ENCODE data around the gene REPS1.

The REPS1 gene

DNA sequence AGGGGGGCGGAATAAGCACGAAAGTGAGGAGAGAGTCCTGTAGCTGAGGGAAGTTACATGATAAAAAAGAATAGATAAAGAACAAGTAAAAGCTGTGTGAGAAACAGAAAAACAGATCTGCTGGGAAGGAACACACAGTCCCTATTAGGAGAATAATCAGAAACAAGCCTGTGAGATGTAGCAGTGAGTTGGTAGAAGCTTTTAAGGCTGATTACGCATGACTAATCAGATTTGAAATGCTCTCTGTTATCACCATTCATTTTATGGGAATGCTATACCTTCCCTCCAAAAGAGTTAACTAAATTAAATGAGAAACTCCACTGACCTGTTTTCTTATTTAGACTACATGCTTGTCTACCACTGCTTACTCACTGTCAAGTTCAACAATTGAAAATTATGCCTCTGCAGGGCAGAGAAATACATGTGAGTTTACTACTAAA lies 15.8 kb downstream of the REPS1 start:
- Histone ChIP-seq H3K27me3 (ENCODE audit: insufficient read depth, low read length, poor library complexity, severe bottlenecking) (no peaks in the 10 kb centered on the region), H2AFZ (ENCODE audit: low read length) (no peak overlapping the region), H3K4me2 (ENCODE audit: low read depth, low read length, poor library complexity, severe bottlenecking) (peak overlapping the region; percentile 10), H3K9me3 (ENCODE audit: insufficient read depth, low read depth, low read length) (no peaks in the 10 kb centered on the region), H3K9me2 (replicated peaks; ENCODE audit: low read depth, low read length) (no peaks in the 10 kb centered on the region), H3K9ac (ENCODE audit: low read depth, low read length, poor library complexity, severe bottlenecking) (no peak overlapping the region), H3K4me3 (ENCODE audit: low read length, poor library complexity, severe bottlenecking) (no peak overlapping the region), H3K4me1 (ENCODE audit: insufficient read depth, low read length, poor library complexity, severe bottlenecking) (peaks cover 31% of the 10 kb centered on the region), H3K36me3 (ENCODE audit: insufficient read depth, low read length) (no peaks in the 10 kb centered on the region), H3F3A (ENCODE audit: low read depth) (no peaks in the 10 kb centered on the region), H4K20me1 (ENCODE audit: insufficient read depth, low read length, poor library complexity, severe bottlenecking) (peaks cover 71% of the 10 kb centered on the region), H3K79me2 (ENCODE audit: insufficient read depth, low read length) (peaks cover 98% of the 10 kb centered on the region)
- no peak for TF ChIP-seq EZH2phosphoT487 (IDR thresholded peaks at IDR 0.05; ENCODE audit: borderline replicate concordance)

- Histone ChIP-seq H4K20me1 (ENCODE audit: insufficient read depth, low read length, poor library complexity, severe bottlenecking) (peaks cover 71% of the 10 kb centered on the region), H3K4me3 (ENCODE audit: low read length, poor library complexity, severe bottlenecking) (no peak overlapping the region), H3K79me2 (ENCODE audit: insufficient read depth, low read length) (peaks cover 98% of the 10 kb centered on the region), H3K4me2 (ENCODE audit: low read depth, low read length, poor library complexity, severe bottlenecking) (no peak overlapping the region), H2AFZ (ENCODE audit: low read length) (no peak overlapping the region), H3F3A (ENCODE audit: low read depth) (no peaks in the 10 kb centered on the region), H3K4me1 (ENCODE audit: insufficient read depth, low read length, poor library complexity, severe bottlenecking) (peaks cover 27% of the 10 kb centered on the region), H3K27me3 (ENCODE audit: insufficient read depth, low read length, poor library complexity, severe bottlenecking) (no peaks in the 10 kb centered on the region), H3K9ac (ENCODE audit: low read depth, low read length, poor library complexity, severe bottlenecking) (no peak overlapping the region), H3K9me3 (ENCODE audit: insufficient read depth, low read depth, low read length) (no peaks in the 10 kb centered on the region), H3K9me2 (replicated peaks; ENCODE audit: low read depth, low read length) (no peaks in the 10 kb centered on the region), H3K36me3 (ENCODE audit: insufficient read depth, low read length) (no peaks in the 10 kb centered on the region)
- TF ChIP-seq EZH2phosphoT487 (IDR thresholded peaks at IDR 0.05; ENCODE audit: borderline replicate concordance) (no peak), CTCF (conservative IDR thresholded peaks at IDR 0.05; ENCODE audit: low read length) (no peak)
These were observed 16.5 kb downstream of the REPS1 start for GRCh38 chr6:138971601-138972000.

DNA sequence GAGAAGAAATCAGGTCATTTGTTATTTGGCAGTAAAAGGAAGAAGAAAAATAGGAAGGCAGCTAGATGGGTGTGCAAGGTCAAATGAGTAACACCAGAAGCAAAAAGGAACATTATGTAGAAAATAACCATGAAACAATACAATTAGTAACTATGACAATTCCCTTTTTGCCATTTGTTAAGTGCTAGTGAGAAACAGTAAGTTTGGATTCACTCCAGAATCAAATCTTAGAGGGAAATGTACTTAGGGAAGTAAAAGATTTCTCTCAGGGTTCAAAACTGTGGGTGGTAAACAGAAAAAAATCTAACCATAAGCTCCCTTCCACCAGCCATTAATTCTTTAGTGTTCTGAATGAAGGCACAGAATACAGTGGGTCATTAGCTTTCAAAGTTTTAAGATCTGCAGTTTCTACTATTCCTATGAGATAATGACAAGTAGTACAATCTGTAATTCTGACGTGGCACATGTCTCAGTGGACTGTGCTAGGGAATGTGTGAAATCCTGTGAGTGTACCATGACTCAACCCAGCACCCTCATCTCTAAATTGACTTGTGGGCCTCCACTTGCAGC lies 17.1 kb downstream of the REPS1 start:
- H3K79me2 ChIP-seq (ENCODE audit: insufficient read depth, low read length) = peaks cover 98% of the 10 kb centered on the region
- no peaks in the 10 kb centered on the region for H3F3A ChIP-seq (ENCODE audit: low read depth)
- no peaks in the 10 kb centered on the region for H3K9me2 ChIP-seq (replicated peaks; ENCODE audit: low read depth, low read length)
- H3K9ac ChIP-seq (ENCODE audit: low read depth, low read length, poor library complexity, severe bottlenecking) = no peak overlapping the region
- no peaks in the 10 kb centered on the region for H3K9me3 ChIP-seq (ENCODE audit: insufficient read depth, low read depth, low read length)
- no peak for TF ChIP-seq EZH2phosphoT487 (IDR thresholded peaks at IDR 0.05; ENCODE audit: borderline replicate concordance)
- TF ChIP-seq CTCF (conservative IDR thresholded peaks at IDR 0.05; ENCODE audit: low read length) = no peak
- H2AFZ ChIP-seq (ENCODE audit: low read length) = no peak overlapping the region
- peaks cover 72% of the 10 kb centered on the region for H4K20me1 ChIP-seq (ENCODE audit: insufficient read depth, low read length, poor library complexity, severe bottlenecking)
- no peaks in the 10 kb centered on the region for H3K27me3 ChIP-seq (ENCODE audit: insufficient read depth, low read length, poor library complexity, severe bottlenecking)
- H3K4me2 ChIP-seq (ENCODE audit: low read depth, low read length, poor library complexity, severe bottlenecking) = no peak overlapping the region
- no peaks in the 10 kb centered on the region for H3K36me3 ChIP-seq (ENCODE audit: insufficient read depth, low read length)
- peaks cover 27% of the 10 kb centered on the region for H3K4me1 ChIP-seq (ENCODE audit: insufficient read depth, low read length, poor library complexity, severe bottlenecking)
- H3K4me3 ChIP-seq (ENCODE audit: low read length, poor library complexity, severe bottlenecking) = no peak overlapping the region

- Histone ChIP-seq H2AFZ (ENCODE audit: low read length) (no peak overlapping the region), H3K9me3 (ENCODE audit: insufficient read depth, low read depth, low read length) (no peaks in the 10 kb centered on the region), H3K9me2 (replicated peaks; ENCODE audit: low read depth, low read length) (no peaks in the 10 kb centered on the region), H3K9ac (ENCODE audit: low read depth, low read length, poor library complexity, severe bottlenecking) (no peak overlapping the region), H4K20me1 (ENCODE audit: insufficient read depth, low read length, poor library complexity, severe bottlenecking) (peaks cover 79% of the 10 kb centered on the region), H3K36me3 (ENCODE audit: insufficient read depth, low read length) (no peaks in the 10 kb centered on the region), H3K4me1 (ENCODE audit: insufficient read depth, low read length, poor library complexity, severe bottlenecking) (peaks cover 23% of the 10 kb centered on the region), H3K79me2 (ENCODE audit: insufficient read depth, low read length) (peaks cover 98% of the 10 kb centered on the region), H3K4me3 (ENCODE audit: low read length, poor library complexity, severe bottlenecking) (no peak overlapping the region), H3K4me2 (ENCODE audit: low read depth, low read length, poor library complexity, severe bottlenecking) (no peak overlapping the region), H3K27me3 (ENCODE audit: insufficient read depth, low read length, poor library complexity, severe bottlenecking) (no peaks in the 10 kb centered on the region), H3F3A (ENCODE audit: low read depth) (no peaks in the 10 kb centered on the region)
- TF ChIP-seq CTCF (conservative IDR thresholded peaks at IDR 0.05; ENCODE audit: low read length) (no peak), EZH2phosphoT487 (IDR thresholded peaks at IDR 0.05; ENCODE audit: borderline replicate concordance) (no peak)
These were observed 17.9 kb downstream of the REPS1 start for GRCh38 chr6:138970159-138970558.

Measured in Loucy (cell line).